Neural progenitor cell (in vitro differentiated cells): ENCODE measurements around the gene SLC41A3. TPM values are rescaled to one million over a fixed set of nuclear protein-coding genes. Genes with fewer than 3 reads are reported as not detected.
A peak's percentile ranks its signal among the peaks of the same experiment; 100 is the strongest.

ENCODE experiments used
- DNase-seq: peaks from one replicate; pipeline ENCODE4 v3.0.0-alpha.2; 2016; ENCODE audit warnings: low spot score
- H2AFZ ChIP-seq: fragments of 200-600 bp; sonication (generic); replicated peaks from 2 replicates; pipeline ENCODE4 v1.6.1; 2016; ENCODE audit warnings: antibody characterized with exemption
- H3F3A ChIP-seq: fragments of 200-600 bp; sonication (generic); 2 replicates; pipeline ENCODE4 v1.6.1; 2016; ENCODE audit warnings: antibody characterized with exemption, low read depth
- H3K27ac ChIP-seq: fragments of 200-600 bp; sonication (generic); 2 replicates; pipeline ENCODE4 v1.5.1; 2016; ENCODE audit warnings: mild to moderate bottlenecking
- H3K27me3 ChIP-seq: fragments of 200-600 bp; sonication (generic); 2 replicates; pipeline ENCODE4 v1.6.1; 2016; ENCODE audit warnings: mild to moderate bottlenecking, moderate library complexity
- H3K36me3 ChIP-seq: fragments of 200-600 bp; sonication (generic); 2 replicates; pipeline ENCODE4 v1.5.1; 2016
- H3K4me1 ChIP-seq: fragments of 200-600 bp; sonication (generic); 2 replicates; pipeline ENCODE4 v1.6.1; 2016; ENCODE audit warnings: mixed run types
- H3K4me2 ChIP-seq: fragments of 200-600 bp; sonication (generic); 2 replicates; pipeline ENCODE4 v1.6.1; 2016
- H3K4me3 ChIP-seq: fragments of 200-600 bp; sonication (generic); 2 replicates; pipeline ENCODE4 v1.5.1; 2016
- H3K79me2 ChIP-seq: fragments of 200-600 bp; sonication (generic); 2 replicates; pipeline ENCODE4 v1.6.1; 2016; ENCODE audit warnings: low read depth
- H3K9ac ChIP-seq: fragments of 200-600 bp; sonication (generic); 2 replicates; pipeline ENCODE4 v1.6.1; 2016
- H3K9me3 ChIP-seq: fragments of 200-600 bp; sonication (generic); 2 replicates; pipeline ENCODE4 v1.5.1; 2016; ENCODE audit warnings: low read depth
- H4K20me1 ChIP-seq: fragments of 200-600 bp; sonication (generic); 2 replicates; pipeline ENCODE4 v1.6.1; 2016; ENCODE audit warnings: low read depth
- H3K27ac Mint-ChIP-seq: 3 replicates; pipeline ENCODE4 v1.8.0; 2021; ENCODE audit warnings: mixed read lengths
- H3K27me3 Mint-ChIP-seq: 2 replicates; pipeline ENCODE4 v1.8.0; 2022; ENCODE audit warnings: low read depth, mild to moderate bottlenecking, inconsistent platforms, moderate library complexity, mixed read lengths; ENCODE audit not compliant: insufficient read depth
- H3K36me3 Mint-ChIP-seq: 3 replicates; pipeline ENCODE4 v1.8.0; 2021; ENCODE audit warnings: mixed read lengths
- H3K4me1 Mint-ChIP-seq: 3 replicates; pipeline ENCODE4 v1.8.0; 2021; ENCODE audit warnings: mixed read lengths
- H3K4me3 Mint-ChIP-seq: 3 replicates; pipeline ENCODE4 v1.8.0; 2021; ENCODE audit warnings: mild to moderate bottlenecking, moderate library complexity, mixed read lengths
- H3K9me3 Mint-ChIP-seq: 3 replicates; pipeline ENCODE4 v1.8.0; 2020; ENCODE audit warnings: mixed read lengths
- CTCF ChIP-seq: fragments of 200-600 bp; sonication (generic); IDR thresholded peaks from 2 replicates; pipeline ENCODE4 v1.5.1; 2017; ENCODE audit warnings: antibody characterized with exemption, mild to moderate bottlenecking
- EZH2 ChIP-seq: fragments of 200-600 bp; sonication (generic); IDR thresholded peaks from 2 replicates; pipeline ENCODE4 v1.6.1; 2017; ENCODE audit warnings: antibody characterized with exemption, mild to moderate bottlenecking, moderate library complexity
- EZH2phosphoT487 ChIP-seq: fragments of 200-600 bp; sonication (generic); IDR thresholded peaks from 2 replicates; pipeline ENCODE4 v1.6.1; 2017; ENCODE audit warnings: antibody characterized with exemption
- total RNA-seq: library from RNA; depleted of rRNA; stranded (reverse); fragments of >200 nt; gene quantifications from 2 replicates; pipeline ENCODE4 v1.2.3, GENCODE V29; 2015; ENCODE audit warnings: low replicate concordance

The SLC41A3 gene
- total RNA-seq, 1 donor from 2014 or later, result 24.9 TPM

- H3F3A ChIP-seq, result no peaks in the 10 kb centered on the region
- no peak overlapping the region for H3K27ac Mint-ChIP-seq
- H3K9me3 ChIP-seq, result no peaks in the 10 kb centered on the region
- no peak overlapping the region for H3K4me3 ChIP-seq
- H3K4me1 ChIP-seq, result no peaks in the 10 kb centered on the region
- no peaks in the 10 kb centered on the region for H3K27me3 ChIP-seq
- H3K4me1 Mint-ChIP-seq, result peaks cover 2% of the 10 kb centered on the region
- no peak overlapping the region for H3K9ac ChIP-seq
- no peak overlapping the region for H3K27ac ChIP-seq
- no peak overlapping the region for H3K4me2 ChIP-seq
- H2AFZ ChIP-seq, result no peak overlapping the region
- peaks cover 34% of the 10 kb centered on the region for H3K36me3 Mint-ChIP-seq
- no peaks in the 10 kb centered on the region for H3K27me3 Mint-ChIP-seq
- H3K79me2 ChIP-seq, result no peaks in the 10 kb centered on the region
- no peak for TF ChIP-seq EZH2
- TF ChIP-seq EZH2phosphoT487, result no peak
- no peak for TF ChIP-seq CTCF
- DNase-seq, result no peak
- H4K20me1 ChIP-seq, result no peaks in the 10 kb centered on the region
- H3K4me3 Mint-ChIP-seq, result no peak overlapping the region
- peaks cover 18% of the 10 kb centered on the region for H3K9me3 Mint-ChIP-seq
- H3K36me3 ChIP-seq, result no peaks in the 10 kb centered on the region
Measured at GRCh38 chr3:126029241-126029640, 54.7 kb downstream of the SLC41A3 start.

GRCh38 chr3:126028096-126028495 is 55.8 kb downstream of the SLC41A3 start:
- Histone ChIP-seq H3K27ac (no peak overlapping the region), H2AFZ (no peak overlapping the region), H4K20me1 (no peaks in the 10 kb centered on the region), H3K4me3 (no peak overlapping the region), H3K4me1 (no peaks in the 10 kb centered on the region), H3K9me3 (no peaks in the 10 kb centered on the region), H3K9ac (no peak overlapping the region), H3K79me2 (no peaks in the 10 kb centered on the region), H3K27me3 (no peaks in the 10 kb centered on the region), H3K4me2 (no peak overlapping the region), H3K36me3 (no peaks in the 10 kb centered on the region), H3F3A (no peaks in the 10 kb centered on the region)
- no peak for DNase-seq
- Mint-ChIP-seq H3K27me3 (no peaks in the 10 kb centered on the region), H3K9me3 (peaks cover 18% of the 10 kb centered on the region), H3K27ac (no peak overlapping the region), H3K4me3 (no peak overlapping the region), H3K4me1 (peaks cover 4% of the 10 kb centered on the region), H3K36me3 (peaks cover 31% of the 10 kb centered on the region)
- no peak for TF ChIP-seq CTCF
- TF ChIP-seq EZH2, result no peak
- TF ChIP-seq EZH2phosphoT487, result no peak

- H3K27ac ChIP-seq, result no peak overlapping the region
- H4K20me1 ChIP-seq, result no peaks in the 10 kb centered on the region
- Mint-ChIP-seq H3K4me3 (no peak overlapping the region), H3K4me1 (peaks cover 4% of the 10 kb centered on the region), H3K36me3 (peaks cover 28% of the 10 kb centered on the region), H3K27me3 (no peaks in the 10 kb centered on the region), H3K9me3 (peaks cover 18% of the 10 kb centered on the region), H3K27ac (peak overlapping the region; percentile 89)
- no peaks in the 10 kb centered on the region for H3K9me3 ChIP-seq
- no peaks in the 10 kb centered on the region for H3K36me3 ChIP-seq
- DNase-seq, result no peak
- H3F3A ChIP-seq, result no peaks in the 10 kb centered on the region
- H3K79me2 ChIP-seq, result no peaks in the 10 kb centered on the region
- no peak overlapping the region for H2AFZ ChIP-seq
- no peaks in the 10 kb centered on the region for H3K4me1 ChIP-seq
- no peak overlapping the region for H3K4me2 ChIP-seq
- H3K9ac ChIP-seq, result no peak overlapping the region
- H3K4me3 ChIP-seq, result no peak overlapping the region
- TF ChIP-seq EZH2 (no peak), CTCF (no peak), EZH2phosphoT487 (no peak)
- no peaks in the 10 kb centered on the region for H3K27me3 ChIP-seq
Measured at GRCh38 chr3:126026761-126027160, 57.2 kb downstream of the SLC41A3 start.
